HG03520 (cell line): ENCODE results near the gene ABHD12B.

Experiments
- ATAC-seq: cut with Tn5 transposase; IDR thresholded peaks from one replicate; pipeline ENCODE4 v1.9.1; 2021; ENCODE audit warnings: mild to moderate bottlenecking, moderate library complexity; ENCODE audit not compliant: unreplicated experiment

ABHD12B gene, protein sequence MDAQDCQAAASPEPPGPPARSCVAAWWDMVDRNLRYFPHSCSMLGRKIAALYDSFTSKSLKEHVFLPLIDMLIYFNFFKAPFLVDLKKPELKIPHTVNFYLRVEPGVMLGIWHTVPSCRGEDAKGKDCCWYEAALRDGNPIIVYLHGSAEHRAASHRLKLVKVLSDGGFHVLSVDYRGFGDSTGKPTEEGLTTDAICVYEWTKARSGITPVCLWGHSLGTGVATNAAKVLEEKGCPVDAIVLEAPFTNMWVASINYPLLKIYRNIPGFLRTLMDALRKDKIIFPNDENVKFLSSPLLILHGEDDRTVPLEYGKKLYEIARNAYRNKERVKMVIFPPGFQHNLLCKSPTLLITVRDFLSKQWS

GRCh38 chr14:50871914-50872732 lies at the start of gene ABHD12B:
Gene ABHD12B (plus strand): TSS chr14:50872053. CDS start chr14:50872175, 122 bp downstream.
- no peak for ATAC-seq

DNA sequence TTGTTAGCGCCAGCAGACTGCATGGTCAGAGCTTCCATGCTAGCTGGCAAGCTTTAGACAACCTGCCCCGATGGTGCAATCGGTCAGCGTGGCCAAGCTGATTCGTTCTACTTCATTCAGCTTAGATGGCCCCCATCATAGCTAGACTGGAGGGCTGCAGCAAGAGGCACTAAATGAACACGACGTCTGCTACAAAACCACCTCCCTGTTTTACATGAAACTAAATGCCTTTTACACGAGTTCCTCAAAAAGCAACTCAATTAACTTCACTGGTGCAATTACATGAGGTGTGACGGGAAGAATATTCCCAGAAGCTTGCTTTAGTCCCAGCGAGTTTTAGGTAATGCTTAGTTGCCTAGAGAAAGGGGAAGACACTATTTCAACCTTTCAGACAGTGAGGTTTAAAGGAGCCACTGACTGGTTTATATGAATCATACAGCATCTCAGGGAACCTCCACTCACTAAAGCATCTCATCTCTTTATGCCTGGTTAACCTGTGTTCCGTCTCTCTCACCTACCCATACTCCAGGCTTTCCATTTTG lies 49.3 kb upstream of the ABHD12B start:
- no peak for ATAC-seq

DNA sequence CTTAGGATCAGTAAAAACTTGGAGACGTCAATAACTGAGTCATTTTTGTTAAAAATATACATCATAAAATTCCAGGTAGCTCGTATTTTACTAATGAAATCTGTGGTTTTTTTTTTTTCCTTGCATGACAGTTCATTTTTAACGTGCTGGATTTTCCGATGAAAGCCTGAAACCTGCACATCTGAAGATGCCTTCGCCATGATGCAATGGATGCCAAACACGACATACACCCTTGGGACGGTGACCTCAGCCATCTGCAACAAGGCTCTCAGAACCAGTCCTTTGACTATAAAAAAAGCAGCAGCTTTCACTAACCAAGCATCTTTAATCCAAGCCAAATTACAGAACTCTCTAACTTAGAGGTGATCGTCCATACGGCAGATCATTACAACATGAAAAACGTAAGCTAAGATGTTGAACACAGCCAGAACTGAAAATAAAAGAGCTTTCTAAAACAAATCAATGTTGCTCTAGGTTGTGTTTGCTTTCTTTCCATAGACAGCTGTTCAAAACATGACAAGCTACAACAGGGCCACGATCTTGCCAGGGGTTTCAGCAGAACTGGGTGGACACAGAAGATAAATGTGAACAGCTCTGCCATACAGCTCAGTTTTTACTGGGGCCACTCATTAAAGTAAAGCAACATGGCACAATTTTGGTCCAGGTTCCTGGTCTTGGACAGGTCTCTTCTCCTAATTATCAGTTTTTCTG lies 48.6 kb upstream of the ABHD12B start:
- no peak for ATAC-seq

- peak; percentile 64 for ATAC-seq
Measured at GRCh38 chr14:50823762-50824636, 47.9 kb upstream of the ABHD12B start.

GRCh38 chr14:50825307-50825706 lies 46.5 kb upstream of the ABHD12B start:
- no peak for ATAC-seq

- no peak for ATAC-seq
Measured at GRCh38 chr14:50826681-50827080, 45.2 kb upstream of the ABHD12B start.

- ATAC-seq = no peak
Measured at GRCh38 chr14:50828721-50829488, 42.9 kb upstream of the ABHD12B start.

- no peak for ATAC-seq
Measured at GRCh38 chr14:50829489-50830043, 42.3 kb upstream of the ABHD12B start.

DNA sequence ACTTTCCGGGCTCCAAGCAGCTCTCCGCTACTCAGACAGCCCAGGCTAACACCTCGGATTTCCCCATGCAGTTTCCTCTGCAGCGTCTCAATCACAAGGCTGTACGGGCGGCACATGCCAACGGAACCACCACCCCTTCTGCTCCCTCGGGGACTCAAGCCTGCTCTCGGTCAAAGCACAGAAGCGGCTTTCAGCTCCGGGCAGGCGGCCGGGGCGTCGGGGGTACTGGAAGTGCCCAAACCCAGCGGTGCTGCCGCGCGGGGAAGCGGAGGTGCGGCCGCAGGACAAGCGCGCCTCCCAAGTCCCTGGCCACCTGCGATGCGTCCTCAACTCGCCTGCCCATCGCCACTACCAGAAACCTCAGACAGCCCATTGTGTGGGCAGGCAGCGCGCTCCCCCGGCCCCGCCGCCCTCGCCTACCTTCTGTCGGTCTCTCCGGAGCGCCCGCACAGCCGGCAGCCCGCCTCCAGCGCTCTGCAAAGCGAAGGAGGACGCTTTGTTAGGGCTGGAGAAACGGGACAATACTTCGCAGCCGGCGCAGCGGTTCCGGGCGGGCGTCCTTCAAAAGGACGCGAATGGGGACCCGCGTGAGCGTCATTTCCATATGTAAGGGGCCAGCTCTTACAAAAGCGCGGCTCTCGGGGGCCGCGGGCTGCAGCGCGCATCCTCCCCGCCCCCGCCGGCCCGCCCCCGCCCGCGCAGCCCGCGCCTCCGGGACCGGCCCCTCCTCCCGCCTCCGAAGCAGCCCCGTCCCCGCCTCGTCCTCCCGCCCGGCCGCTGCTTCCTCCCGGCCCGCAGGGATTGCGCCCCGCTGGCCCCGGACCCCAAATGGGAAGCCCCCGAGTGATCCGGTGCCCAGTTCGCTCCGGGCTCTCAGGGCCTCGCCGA lies 41.6 kb upstream of the ABHD12B start:
- ATAC-seq = peak; percentile 27

- peak; percentile 79 for ATAC-seq
Measured at GRCh38 chr14:50830932-50831725, 40.7 kb upstream of the ABHD12B start, which contains the start of gene NIN. Gene NIN (minus strand): TSS chr14:50831162. CDS start chr14:50822056, 9,106 bp downstream.

DNA sequence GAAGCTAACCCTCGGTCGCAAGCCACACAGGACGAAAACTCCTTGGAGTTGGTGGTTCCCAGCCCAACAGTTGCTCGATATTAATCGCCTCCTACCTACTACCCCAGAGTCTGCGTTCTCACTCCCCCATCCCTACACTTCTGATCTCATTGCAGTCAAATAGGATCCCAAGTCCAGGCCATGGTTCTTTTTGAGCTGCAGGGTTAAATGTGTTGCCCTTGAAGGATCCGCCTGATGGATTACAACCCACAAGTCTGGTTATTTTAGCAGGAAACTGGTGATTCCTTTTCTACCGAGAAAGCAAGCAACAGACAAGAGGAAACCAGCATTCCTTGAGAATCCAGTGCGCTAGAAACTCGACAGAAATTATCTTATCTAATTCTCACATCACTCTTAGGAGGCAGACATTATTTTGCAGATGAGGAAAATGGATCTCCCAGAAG lies 40.1 kb upstream of the ABHD12B start:
- no peak for ATAC-seq

DNA sequence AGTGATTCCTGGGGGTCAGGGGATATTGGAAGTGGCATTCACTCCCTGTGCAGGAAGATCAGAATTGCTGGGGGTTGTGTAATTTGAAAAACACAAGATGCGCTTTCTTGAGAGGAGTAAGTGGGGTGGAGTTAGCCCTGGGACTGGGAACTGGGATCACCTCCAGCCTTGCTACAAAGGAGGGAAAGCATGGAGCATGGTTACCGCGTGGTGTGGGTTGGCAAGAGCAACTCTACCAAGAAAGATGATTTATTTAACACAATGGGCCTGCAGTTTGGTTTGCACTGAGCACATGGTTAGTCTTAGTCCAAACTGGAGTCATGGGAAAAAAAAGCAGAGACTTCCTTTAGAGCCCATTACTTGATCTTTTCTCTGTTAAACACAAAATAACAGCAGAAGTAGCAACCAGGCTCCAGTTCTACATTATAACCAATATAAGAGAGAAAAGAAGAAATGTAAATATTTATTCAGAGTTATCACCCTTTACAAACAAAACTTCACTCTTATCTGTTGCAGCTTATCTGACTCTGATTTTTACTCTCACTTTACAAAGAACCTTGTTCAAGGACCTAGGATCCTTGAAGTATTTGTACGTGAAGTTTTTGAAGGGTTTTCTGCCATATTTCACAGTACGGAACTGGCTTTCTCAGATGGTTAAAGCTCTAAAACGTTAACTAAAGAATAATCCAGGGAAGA lies 38.8 kb upstream of the ABHD12B start:
- no peak for ATAC-seq

- ATAC-seq = no peak
Measured at GRCh38 chr14:50834802-50835276, 37.0 kb upstream of the ABHD12B start.

- ATAC-seq = no peak
Measured at GRCh38 chr14:50835280-50835679, 36.6 kb upstream of the ABHD12B start.

- no peak for ATAC-seq
Measured at GRCh38 chr14:50836515-50836914, 35.3 kb upstream of the ABHD12B start.

GRCh38 chr14:50837271-50837670 lies 34.6 kb upstream of the ABHD12B start:
- no peak for ATAC-seq
